Stimulated activated CD8-positive, alpha-beta memory T cell treated with anti-CD3 and anti-CD28 coated beads, Interleukin-15, amount 100 ng/mL, for 48 hours (primary cell): ENCODE data around the gene CNIH3.

Experiments
- DNase-seq, 2 donors: peaks; one replicate each; pipeline ENCODE4 v3.0.0-alpha.2; 2020; ENCODE audit warnings: low read depth in 2 of 2

The CNIH3 gene

DNA sequence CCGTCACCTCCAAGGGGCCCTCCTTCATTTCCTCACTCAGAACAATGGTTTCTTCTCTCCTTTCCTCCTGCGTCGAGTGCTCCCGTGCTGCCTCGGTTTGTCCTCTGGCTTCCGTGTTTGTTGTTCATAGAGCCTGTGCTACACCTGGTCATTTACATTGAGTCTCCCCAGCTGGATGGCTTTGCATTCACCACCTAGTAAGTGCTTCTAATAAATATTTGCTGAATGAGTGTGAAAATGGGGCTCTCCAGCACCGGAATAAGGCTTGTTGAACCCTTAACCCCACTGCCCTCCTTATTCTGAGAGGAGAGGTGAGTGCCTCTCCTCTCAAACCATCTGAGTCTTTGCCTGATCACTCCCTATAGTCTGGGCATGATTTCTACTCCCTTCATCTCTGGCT, 104.9 kb downstream of the CNIH3 start:
- DNase-seq, result no peak

- no peak for DNase-seq
Measured at GRCh38 chr1:224722838-224723237, 106.7 kb downstream of the CNIH3 start.

DNA sequence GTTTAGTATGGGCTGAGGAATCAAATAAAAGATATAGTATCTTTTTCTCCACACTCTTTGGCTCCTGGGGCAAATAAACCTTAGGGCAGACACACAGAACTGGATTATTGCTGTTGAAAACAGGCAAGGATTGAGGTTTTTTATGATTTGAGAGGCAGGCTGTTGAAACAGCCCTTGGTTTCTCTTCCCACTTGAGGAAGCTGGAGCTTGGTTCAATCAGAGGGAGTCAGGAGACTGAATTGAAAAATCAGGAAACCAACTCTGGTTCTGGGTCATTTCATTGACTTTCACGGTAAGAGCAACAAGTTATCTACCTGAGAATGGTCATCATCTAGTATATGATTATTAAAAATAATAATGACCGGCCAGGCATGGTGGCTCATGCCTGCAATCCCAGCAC, 108.4 kb downstream of the CNIH3 start:
- no peak for DNase-seq

DNA sequence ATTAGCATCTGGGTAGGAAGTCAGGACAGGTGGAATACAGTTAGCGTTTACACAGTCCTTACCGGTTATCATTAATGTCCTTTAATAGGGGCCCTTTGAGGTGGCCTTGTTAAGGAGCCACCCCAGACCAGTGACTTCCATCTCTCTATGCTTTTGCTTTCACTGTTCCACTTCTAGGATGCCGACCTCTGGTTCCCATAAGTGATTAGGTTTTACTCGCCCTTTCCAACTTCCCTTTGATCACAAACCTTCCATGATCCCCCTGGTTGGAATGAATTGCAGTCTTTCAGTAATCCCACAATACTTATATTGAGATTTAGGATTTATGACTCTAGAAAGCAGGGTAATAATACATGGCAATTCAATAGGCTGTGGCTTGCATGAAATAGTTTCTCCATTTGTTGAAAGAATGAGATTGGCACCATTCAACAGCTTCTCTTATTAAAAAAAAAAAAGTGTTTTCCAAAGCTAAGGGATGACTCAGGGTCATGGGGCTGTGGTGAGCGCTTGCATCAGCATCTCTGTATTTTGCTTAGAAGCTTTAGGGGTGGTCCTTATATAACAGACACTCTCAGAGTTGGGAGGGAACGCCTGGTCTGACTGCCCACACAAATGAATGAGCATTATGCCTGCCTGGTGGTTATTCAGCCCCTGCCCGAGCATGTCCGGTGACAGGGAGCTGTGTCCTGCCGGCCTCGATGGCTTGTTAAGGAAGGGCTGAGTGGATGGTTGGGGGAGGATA, 110.5 kb downstream of the CNIH3 start:
- DNase-seq, result no peak

DNA sequence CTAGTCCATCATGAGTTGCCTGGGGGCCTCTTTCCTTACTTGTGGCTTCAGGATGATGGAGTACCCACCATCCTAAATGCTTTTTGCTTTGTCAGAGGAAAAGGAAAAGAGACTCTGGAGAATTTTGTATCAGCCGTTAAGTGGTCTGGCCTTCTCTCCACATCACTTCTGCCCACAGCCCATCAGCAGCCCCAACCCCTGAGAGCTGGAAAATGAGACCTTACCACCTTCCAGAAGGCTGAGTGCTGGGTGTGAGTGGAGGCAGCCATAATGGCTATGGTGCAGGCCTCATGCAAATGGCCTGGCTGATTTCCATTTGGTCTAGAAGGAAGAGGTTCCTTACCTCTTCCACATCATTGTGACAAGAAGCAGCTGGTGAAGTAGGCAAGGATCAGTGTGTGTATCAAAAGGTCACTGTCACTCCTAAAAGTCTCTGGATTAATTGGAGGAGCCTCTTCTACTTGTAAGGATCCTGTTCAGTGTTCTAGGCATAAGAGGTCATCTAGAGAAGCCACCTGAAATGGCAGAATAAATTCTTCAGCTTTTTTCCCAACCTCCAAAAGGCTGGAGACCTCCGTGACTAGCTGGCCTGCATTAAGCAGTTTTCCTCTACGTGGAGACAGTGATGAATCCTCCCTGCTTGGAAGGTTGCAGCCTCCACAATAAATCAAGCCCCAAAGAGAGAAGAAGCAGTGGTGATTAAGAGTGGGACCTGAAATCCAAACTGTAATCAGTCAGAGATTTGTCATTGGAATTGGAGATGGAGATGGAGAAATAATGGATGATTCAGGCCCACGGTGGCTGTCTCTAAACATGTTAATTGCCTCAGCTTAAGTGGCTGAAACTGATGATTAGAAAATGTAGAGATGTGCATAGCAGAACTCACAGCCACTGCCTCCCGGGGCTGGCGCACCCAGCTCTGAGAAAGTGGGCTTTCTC, 111.5 kb downstream of the CNIH3 start:
- DNase-seq, result no peak

DNA sequence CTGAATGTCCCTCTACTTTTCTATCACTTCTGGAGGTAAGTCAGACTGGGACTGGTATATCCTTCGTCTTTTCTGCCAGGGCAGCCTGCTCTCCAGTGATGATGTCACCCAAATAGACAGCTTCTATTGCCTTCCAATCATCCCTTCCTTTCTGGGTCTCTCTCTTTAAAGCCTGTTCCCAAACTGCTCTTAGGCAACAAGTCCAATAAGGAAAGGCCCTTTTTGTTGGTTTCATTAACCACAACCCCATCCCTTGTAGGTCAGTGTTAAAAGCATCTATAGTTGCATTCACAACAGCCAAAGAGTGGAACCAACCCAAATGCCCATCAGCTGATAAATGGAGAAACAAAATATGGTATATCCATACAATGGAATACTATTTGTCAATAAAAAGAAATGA, 114.4 kb downstream of the CNIH3 start:
- no peak for DNase-seq

GRCh38 chr1:224730965-224731364, 114.8 kb downstream of the CNIH3 start:
- DNase-seq, result no peak

- DNase-seq, result no peak
Measured at GRCh38 chr1:224731633-224732032, 115.5 kb downstream of the CNIH3 start.

GRCh38 chr1:224732377-224733026, 116.4 kb downstream of the CNIH3 start:
- DNase-seq, result no peak

- DNase-seq, result no peak
Measured at GRCh38 chr1:224733027-224733911, 117.2 kb downstream of the CNIH3 start.

- no peak for DNase-seq
Measured at GRCh38 chr1:224734261-224734935, 118.3 kb downstream of the CNIH3 start.

DNA sequence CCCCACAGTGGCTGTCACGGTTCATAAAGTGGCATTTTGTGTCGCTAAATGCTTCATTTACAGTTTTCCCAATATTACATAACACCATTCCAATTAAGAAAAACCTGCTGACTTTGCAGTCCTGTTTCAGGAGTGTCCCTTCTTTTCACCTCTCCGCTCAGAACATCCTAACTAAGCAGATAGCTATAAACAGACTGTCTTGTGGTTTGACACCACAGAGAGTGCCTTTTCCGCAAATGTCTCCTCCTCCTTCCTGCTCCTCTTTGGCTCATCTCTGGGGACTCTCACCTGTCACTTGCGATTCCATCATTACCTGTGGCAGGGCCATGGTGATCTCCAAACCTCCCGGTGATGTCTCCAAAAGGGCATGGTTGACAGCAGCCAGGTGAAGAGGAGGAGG, 119.0 kb downstream of the CNIH3 start:
- no peak for DNase-seq

- DNase-seq, result no peak
Measured at GRCh38 chr1:224736619-224737352, 120.7 kb downstream of the CNIH3 start.

DNA sequence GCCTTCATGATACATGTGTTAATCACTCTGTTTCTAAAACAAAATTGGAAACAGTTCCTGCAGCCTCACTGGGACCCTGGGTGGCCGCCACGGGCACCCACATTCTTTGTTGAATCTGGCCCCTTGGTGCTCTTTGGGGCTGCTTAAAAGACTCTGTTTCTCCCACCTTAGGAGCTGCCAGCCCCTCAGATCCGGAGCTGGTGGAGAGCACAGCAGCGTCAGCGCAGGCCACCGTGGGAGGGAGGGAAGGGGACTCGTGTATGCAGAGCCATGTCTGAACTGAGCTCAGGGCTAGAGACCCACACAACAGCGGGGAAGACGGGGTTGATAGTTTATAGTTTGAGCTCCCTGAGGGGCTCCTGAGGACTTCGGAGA, 121.2 kb downstream of the CNIH3 start:
- no peak for DNase-seq

DNA sequence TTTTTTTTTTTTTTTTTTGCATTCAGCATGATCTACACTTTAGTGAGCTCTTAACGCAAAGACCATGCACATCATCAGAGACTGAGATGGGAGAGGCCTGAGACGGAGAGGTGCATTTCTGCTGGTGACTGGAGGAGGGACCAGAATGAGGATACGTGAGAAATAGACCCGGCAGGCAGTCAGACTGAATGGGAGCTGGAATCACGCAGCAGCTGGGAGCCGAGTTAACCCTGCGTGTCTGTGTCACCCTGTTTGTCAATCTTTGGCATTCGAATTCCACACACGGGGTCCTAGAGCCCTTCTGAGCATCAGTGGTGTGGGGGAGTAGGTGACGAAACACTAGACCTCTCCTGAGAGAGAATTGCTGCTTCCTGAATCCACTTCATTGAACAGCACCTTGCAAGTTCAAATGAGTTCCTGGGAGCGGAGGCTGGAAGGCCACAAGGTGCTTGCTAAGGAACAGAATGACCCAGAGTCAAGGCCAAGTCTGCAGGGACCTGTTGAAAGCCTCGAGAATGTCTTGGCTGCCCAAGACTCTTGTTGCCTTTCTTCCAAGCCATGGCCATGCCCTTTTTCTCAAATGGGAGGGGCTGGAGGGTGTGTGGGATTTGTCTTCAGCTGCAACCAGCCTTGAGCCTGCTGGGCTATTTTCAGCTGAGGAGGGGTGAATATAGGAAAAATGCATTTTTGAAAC, 123.3 kb downstream of the CNIH3 start:
- no peak for DNase-seq

DNA sequence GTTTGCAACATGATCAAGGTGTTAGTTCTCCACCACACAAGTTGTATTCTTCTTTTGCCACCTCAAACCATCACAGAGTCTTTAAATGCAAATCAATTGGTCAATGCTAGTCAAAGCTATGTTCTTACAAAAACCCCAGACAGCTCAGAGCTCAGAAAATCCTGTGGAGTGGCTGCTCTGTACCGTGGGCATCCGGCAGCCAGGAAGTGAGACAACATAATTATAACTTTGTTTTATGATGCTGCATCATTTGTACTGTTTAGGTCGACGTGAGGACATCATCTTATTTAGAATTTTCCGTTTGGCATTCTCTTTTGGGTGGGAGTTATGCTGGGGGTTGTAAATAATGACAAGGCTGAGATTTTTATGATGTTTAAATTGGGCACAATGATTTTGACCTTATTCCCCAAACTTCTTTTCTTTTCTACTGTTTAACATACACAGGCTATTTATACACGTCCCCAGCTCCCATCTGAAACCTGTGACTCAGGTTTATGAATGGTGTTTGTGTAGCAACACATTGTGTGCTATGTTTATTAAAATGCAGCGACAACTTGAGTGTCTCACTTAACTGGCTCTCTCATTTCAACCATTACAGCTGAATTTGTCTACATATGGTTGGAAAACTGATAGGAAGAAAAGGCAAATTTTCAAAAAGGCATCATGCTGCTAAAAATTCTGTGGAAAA, 124.0 kb downstream of the CNIH3 start:
- no peak for DNase-seq

DNA sequence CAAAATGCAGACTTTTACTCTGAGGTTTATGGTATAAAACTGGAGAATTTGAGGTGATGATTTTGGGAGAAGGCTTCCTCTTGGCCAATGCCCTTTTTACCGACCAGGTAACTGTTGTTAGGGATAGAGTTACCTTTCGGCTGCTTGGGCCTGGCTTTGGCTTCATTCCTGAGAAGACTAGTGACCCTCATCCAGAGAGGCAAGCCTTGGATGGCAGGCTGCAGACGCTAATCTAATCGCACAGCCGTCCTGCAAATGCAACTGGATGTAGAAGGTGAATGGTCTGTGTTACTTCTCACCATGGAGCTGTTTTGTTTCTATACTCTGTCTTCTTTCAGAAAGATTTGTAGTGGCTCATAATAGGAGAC, 124.6 kb downstream of the CNIH3 start:
- DNase-seq, result no peak

GRCh38 chr1:224742349-224742748, 126.2 kb downstream of the CNIH3 start:
- DNase-seq, result no peak

DNA sequence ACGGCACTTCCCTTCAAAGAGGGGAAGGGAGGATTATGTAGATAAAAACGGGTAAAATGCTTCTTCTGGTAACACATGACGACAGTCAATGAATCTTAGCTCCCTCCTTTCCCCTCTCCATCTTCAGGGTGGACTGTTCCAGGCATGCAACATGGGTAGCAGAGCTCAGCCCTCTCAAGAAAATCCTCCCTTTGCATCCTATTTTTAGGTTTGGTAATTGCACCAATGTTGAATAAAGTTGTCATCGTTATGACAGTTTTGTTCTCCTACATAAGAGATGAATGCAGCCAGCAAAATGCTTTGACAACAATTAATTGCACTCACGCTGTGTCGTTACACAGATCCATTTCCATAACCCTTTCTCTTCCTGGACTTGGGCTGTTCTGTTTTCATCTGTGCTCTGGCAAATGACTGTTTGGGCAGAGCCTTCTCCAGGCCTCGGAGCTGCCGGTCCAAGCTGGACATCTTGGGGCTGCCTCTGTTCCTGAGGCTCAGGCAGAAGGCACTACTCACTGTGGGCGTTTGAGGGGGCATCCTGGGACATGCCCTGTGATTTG, 127.6 kb downstream of the CNIH3 start:
- no peak for DNase-seq
